Neuronal stem cell (in vitro differentiated cells): Measurements from ENCODE around the gene CEBPZ.

Experiments used
- DNase-seq: peaks from one replicate; pipeline ENCODE4 v3.0.0-alpha.2; 2013; ENCODE audit warnings: low spot score
- H2AFZ ChIP-seq: one replicate; pipeline ENCODE4 v1.6.1; 2013; ENCODE audit warnings: mild to moderate bottlenecking, low read length, inconsistent platforms
- H2AK5ac ChIP-seq: 2 replicates; pipeline ENCODE4 v1.6.1; 2013; ENCODE audit warnings: low read depth, mild to moderate bottlenecking, inconsistent platforms, low read length, moderate library complexity, mixed read lengths
- H2BK120ac ChIP-seq: 2 replicates; pipeline ENCODE4 v1.6.1; 2013; ENCODE audit warnings: low read depth, mild to moderate bottlenecking, inconsistent platforms, low read length, moderate library complexity, mixed read lengths
- H2BK12ac ChIP-seq: one replicate; pipeline ENCODE4 v1.6.1; 2013; ENCODE audit warnings: low read length, inconsistent platforms
- H2BK15ac ChIP-seq: 2 replicates; pipeline ENCODE4 v1.6.1; 2013; ENCODE audit warnings: mild to moderate bottlenecking, low read length, inconsistent platforms, mixed read lengths
- H2BK5ac ChIP-seq: one replicate; pipeline ENCODE4 v1.6.1; 2013; ENCODE audit warnings: inconsistent platforms, mild to moderate bottlenecking, low read length, moderate library complexity
- H3K14ac ChIP-seq: one replicate; pipeline ENCODE4 v1.6.1; 2013; ENCODE audit warnings: low read length, inconsistent platforms
- H3K18ac ChIP-seq: 2 replicates; pipeline ENCODE4 v1.6.1; 2013; ENCODE audit warnings: low read length, inconsistent platforms
- H3K23ac ChIP-seq: 2 replicates; pipeline ENCODE4 v1.6.1; 2013; ENCODE audit warnings: low read depth, mild to moderate bottlenecking, mixed read lengths, low read length, inconsistent platforms; ENCODE audit not compliant: poor library complexity
- H3K27ac ChIP-seq: replicated peaks from 3 replicates; pipeline ENCODE4 v1.5.1; 2013; ENCODE audit warnings: low read length, inconsistent platforms
- H3K27me3 ChIP-seq, 3 experiments: 2 replicates each; pipeline ENCODE4 v1.6.1; 2013; ENCODE audit warnings: low read length in 3 of 3, mild to moderate bottlenecking in 2 of 3, inconsistent platforms in 1 of 3, low read depth in 1 of 3, mixed read lengths in 1 of 3, moderate library complexity in 1 of 3; ENCODE audit not compliant: control insufficient read depth in 3 of 3, insufficient read depth in 3 of 3
- H3K36me3 ChIP-seq, 2 donors: replicated peaks in 1 of 2; 2 replicates each; pipeline ENCODE4 v1.6.1; 2013; ENCODE audit warnings: low read length in 2 of 2; ENCODE audit not compliant: control insufficient read depth in 2 of 2, insufficient read depth in 2 of 2
- H3K4ac ChIP-seq: 2 replicates; pipeline ENCODE4 v1.6.1; 2013; ENCODE audit warnings: inconsistent platforms, mild to moderate bottlenecking, low read length, moderate library complexity
- H3K4me1 ChIP-seq, 2 donors: 1 replicate in 1 of 2; 2 replicates in 1 of 2; pipeline ENCODE4 v1.6.1; 2013; ENCODE audit warnings: low read length in 2 of 2, low read depth in 1 of 2; ENCODE audit not compliant: control insufficient read depth in 2 of 2, insufficient read depth in 1 of 2
- H3K4me2 ChIP-seq: one replicate; pipeline ENCODE4 v1.6.1; 2013; ENCODE audit warnings: mild to moderate bottlenecking, low read length, inconsistent platforms; ENCODE audit not compliant: insufficient read depth, poor library complexity, severe bottlenecking
- H3K4me3 ChIP-seq, 2 donors: 2 replicates each; pipeline ENCODE4 v1.5.1; 2013; ENCODE audit warnings: low read length in 2 of 2, mild to moderate bottlenecking in 2 of 2, inconsistent platforms in 1 of 2, moderate library complexity in 1 of 2
- H3K79me1 ChIP-seq: one replicate; pipeline ENCODE4 v1.6.1; 2013; ENCODE audit warnings: low read depth, mild to moderate bottlenecking, inconsistent platforms, low read length, moderate library complexity
- H3K9ac ChIP-seq: one replicate; pipeline ENCODE4 v1.6.1; 2013; ENCODE audit warnings: mild to moderate bottlenecking, low read depth, low read length, inconsistent platforms; ENCODE audit not compliant: poor library complexity
- H3K9me3 ChIP-seq, 2 donors: replicated peaks in 1 of 2; 2 replicates each; pipeline versions ENCODE3 to v1.6.1; 2013; ENCODE audit warnings: low read length in 2 of 2, mild to moderate bottlenecking in 2 of 2, inconsistent platforms in 1 of 2, low read depth in 1 of 2, mixed read lengths in 1 of 2, moderate library complexity in 1 of 2; ENCODE audit not compliant: control insufficient read depth in 2 of 2, insufficient read depth in 1 of 2
- H4K8ac ChIP-seq: one replicate; pipeline ENCODE4 v1.6.1; 2013; ENCODE audit warnings: low read depth, mild to moderate bottlenecking, inconsistent platforms, low read length, moderate library complexity
- H4K91ac ChIP-seq: one replicate; pipeline ENCODE4 v1.6.1; 2013; ENCODE audit warnings: low read length, low read depth, mild to moderate bottlenecking, inconsistent platforms; ENCODE audit not compliant: poor library complexity
- WGBS, 2 donors: extraction: QIAGEN DNeasy Blood & Tissue Kit; methylation state at CpG; one replicate each; pipeline ENCODE4 v1.1.7; 2013; ENCODE audit warnings: missing lambda C conversion rate in 2 of 2, mixed read lengths in 1 of 2; ENCODE audit not compliant: insufficient read length in 2 of 2, insufficient replicate concordance in 1 of 2; ENCODE audit errors: extremely low coverage in 2 of 2; 5-methylcytosine and 5-hydroxymethylcytosine counted together

The CEBPZ gene

DNA sequence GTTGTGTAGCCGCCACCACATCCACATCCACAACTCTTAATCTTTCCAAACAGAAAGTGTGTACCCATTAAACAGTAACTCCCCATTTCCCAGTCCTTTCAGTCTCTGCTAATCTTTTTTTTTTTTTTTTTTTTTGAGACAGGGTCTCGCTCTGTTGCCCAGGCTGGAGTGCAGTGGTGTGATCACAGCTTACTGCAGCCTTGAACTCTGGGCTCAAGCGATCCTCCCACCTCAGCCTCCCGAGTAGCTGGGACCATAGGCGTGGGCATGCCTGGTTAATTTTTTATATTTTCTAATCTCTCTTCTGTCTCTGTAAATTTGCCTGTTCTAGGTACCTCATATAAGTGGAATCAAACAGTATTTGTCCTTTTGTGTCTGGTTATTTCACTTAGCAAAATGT, 78.2 kb downstream of the CEBPZ start:
- no peak overlapping the region for H3K4me3 ChIP-seq
- no peak overlapping the region for H4K91ac ChIP-seq
- no peak overlapping the region for H3K9ac ChIP-seq
- H3K36me3 ChIP-seq, result peaks cover 0 to 26% of the 10 kb centered on the region in 2 donors
- no peak overlapping the region for H3K27ac ChIP-seq
- no peak overlapping the region for H2BK12ac ChIP-seq
- H3K23ac ChIP-seq, result no peak overlapping the region
- H2BK120ac ChIP-seq, result no peak overlapping the region
- H2AK5ac ChIP-seq, result no peak overlapping the region
- no peak overlapping the region for H3K18ac ChIP-seq
- no peak overlapping the region for H2BK15ac ChIP-seq
- peaks cover 0 to 9% of the 10 kb centered on the region in 2 donors for H3K9me3 ChIP-seq
- H2BK5ac ChIP-seq, result no peak overlapping the region
- H2AFZ ChIP-seq, result no peak overlapping the region
- H3K4ac ChIP-seq, result no peak overlapping the region
- H3K14ac ChIP-seq, result no peak overlapping the region
- H3K27me3 ChIP-seq, result peaks cover 0 to 4% (median 0%) of the 10 kb centered on the region in 3 experiments
- no peak for DNase-seq
- H3K4me2 ChIP-seq, result no peak overlapping the region
- no peak overlapping the region for H4K8ac ChIP-seq
- no peaks in the 10 kb centered on the region for H3K79me1 ChIP-seq
- peaks cover 5 to 7% of the 10 kb centered on the region in 2 donors for H3K4me1 ChIP-seq
- WGBS, 2 donors, result no CpG with 5 or more reads among the region's 5 CpGs
